ENCODE results near the gene CEACAM20. TPM values are rescaled to one million over a fixed set of nuclear protein-coding genes. Genes with fewer than 3 reads are reported as not detected.
"Not testable (repeated sequence)": the region's sequence is repeated elsewhere in the genome, so short reads cannot be mapped to it uniquely, and the experiment has no call there.

Gene CEACAM20
- total and polyA plus RNA-seq, 7 donors = 0.03 TPM; not detected in 6

DNA sequence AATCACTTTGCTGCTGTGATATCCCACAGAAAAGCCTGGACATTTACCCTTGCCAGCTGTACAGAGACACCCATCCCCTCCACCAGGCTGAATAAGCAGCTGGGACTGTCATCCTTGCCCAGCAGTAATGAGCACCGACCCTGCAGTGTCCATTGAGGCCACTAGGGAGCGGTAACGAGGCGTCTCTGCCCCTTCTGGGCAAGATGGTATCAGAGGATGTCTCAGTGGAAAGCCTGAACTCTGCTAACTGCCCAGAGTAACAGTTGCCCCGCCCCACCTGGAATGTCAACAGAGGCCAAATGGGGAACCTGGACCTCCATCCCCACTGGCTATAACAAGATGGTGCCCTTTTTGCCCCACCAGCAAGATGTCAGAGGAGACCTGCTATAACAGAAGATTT lies 22.8 kb upstream of the CEACAM20 start:
- Histone ChIP-seq H3K27me3 (ENCODE audit: insufficient read depth in 3 of 3, low read length in 2 of 3) (peaks cover 0 to 2% (median 0%) of the 10 kb centered on the region in 3 donors), H3K36me3 (ENCODE audit: insufficient read depth in 1 of 2, low read depth in 1 of 2) (no peaks in the 10 kb centered on the region), H3K27ac (no peak overlapping the region), H3K4me1 (no peaks in the 10 kb centered on the region), H3K4me3 (no peak overlapping the region), H3K9me3 (no peaks in the 10 kb centered on the region)
- intact Hi-C loops (cut with DNase I) = no loop called here
- WGBS, 3 donors = 4 to 6% (median 6%) methylated on average over 5 of the region's 5 CpGs
- TF ChIP-seq CTCF (IDR thresholded peaks at IDR 0.05) = peak; percentile 14
- DNase-seq (no peak), ATAC-seq (no peak)

GRCh38 chr19:44551850-44552249 lies 22.4 kb upstream of the CEACAM20 start:
- Histone ChIP-seq H3K4me1 (no peaks in the 10 kb centered on the region), H3K9me3 (no peaks in the 10 kb centered on the region), H3K27ac (no peak overlapping the region), H3K27me3 (ENCODE audit: insufficient read depth in 3 of 3, low read length in 2 of 3) (peaks cover 0 to 2% (median 0%) of the 10 kb centered on the region in 3 donors), H3K36me3 (ENCODE audit: insufficient read depth in 1 of 2, low read depth in 1 of 2) (no peaks in the 10 kb centered on the region), H3K4me3 (no peak overlapping the region)
- intact Hi-C loops (cut with DNase I) = no loop called here
- DNase-seq (no peak), ATAC-seq (no peak)
- WGBS, 3 donors = 78 to 81% (median 78%) methylated on average over 5 of the region's 5 CpGs
- TF ChIP-seq CTCF (IDR thresholded peaks at IDR 0.05) = no peak

DNA sequence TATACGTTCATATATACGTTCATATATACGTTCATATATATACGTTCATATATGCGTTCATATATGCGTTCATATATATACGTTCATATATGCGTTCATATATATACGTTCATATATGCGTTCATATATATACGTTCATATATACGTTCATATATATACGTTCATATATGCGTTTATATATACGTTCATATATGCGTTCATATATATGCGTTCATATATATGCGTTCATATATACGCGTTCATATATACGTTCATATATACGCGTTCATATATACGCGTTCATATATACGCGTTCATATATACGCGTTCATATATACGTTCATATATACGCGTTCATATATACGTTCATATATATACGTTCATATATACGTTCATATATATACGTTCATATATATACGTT lies 21.5 kb upstream of the CEACAM20 start:
- H3K36me3 ChIP-seq (ENCODE audit: insufficient read depth in 1 of 2, low read depth in 1 of 2); ATAC-seq; H3K27ac ChIP-seq; H3K27me3 ChIP-seq (ENCODE audit: insufficient read depth in 3 of 3, low read length in 2 of 3); intact Hi-C loops (cut with DNase I); DNase-seq; H3K9me3 ChIP-seq; H3K4me3 ChIP-seq; H3K4me1 ChIP-seq: not testable (repeated sequence)
- WGBS, 3 donors = 88 to 92% (median 89%) methylated on average over 37 of the region's 37 CpGs

GRCh38 chr19:44549507-44549906 lies 20.0 kb upstream of the CEACAM20 start:
- intact Hi-C loops (cut with DNase I) = no loop called here
- no peak for DNase-seq
- Histone ChIP-seq H3K36me3 (ENCODE audit: insufficient read depth in 1 of 2, low read depth in 1 of 2) (no peaks in the 10 kb centered on the region), H3K4me3 (no peak overlapping the region), H3K4me1 (no peaks in the 10 kb centered on the region), H3K9me3 (no peaks in the 10 kb centered on the region), H3K27me3 (ENCODE audit: insufficient read depth in 3 of 3, low read length in 2 of 3) (peaks cover 0 to 4% (median 2%) of the 10 kb centered on the region in 3 donors), H3K27ac (no peak overlapping the region)
- WGBS, 3 donors = 90 to 96% (median 92%) methylated on average over 3 of the region's 3 CpGs
- no peak for ATAC-seq
- no peak for TF ChIP-seq CTCF (IDR thresholded peaks at IDR 0.05)

GRCh38 chr19:44548736-44549135 lies 19.3 kb upstream of the CEACAM20 start:
- Histone ChIP-seq H3K27ac (no peak overlapping the region), H3K36me3 (ENCODE audit: insufficient read depth in 1 of 2, low read depth in 1 of 2) (no peaks in the 10 kb centered on the region), H3K27me3 (ENCODE audit: insufficient read depth in 3 of 3, low read length in 2 of 3) (peaks cover 0 to 6% (median 4%) of the 10 kb centered on the region in 3 donors), H3K4me3 (no peak overlapping the region), H3K4me1 (no peaks in the 10 kb centered on the region), H3K9me3 (no peaks in the 10 kb centered on the region)
- DNase-seq (no peak), ATAC-seq (no peak)
- WGBS, 3 donors = 70 to 79% (median 70%) methylated on average over 4 of the region's 4 CpGs
- intact Hi-C loops (cut with DNase I) = no loop called here
- TF ChIP-seq CTCF (IDR thresholded peaks at IDR 0.05) = no peak

Measured in psoas muscle (tissue), 8 donors.